ENCODE results near the gene ANO2. TPM values are rescaled to one million over a fixed set of nuclear protein-coding genes. Genes with fewer than 3 reads are reported as not detected.
A peak's percentile ranks its signal among the peaks of the same experiment; 100 is the strongest.

The ANO2 gene
- 16.0 and 29.7 TPM in 2 replicates for total RNA-seq

DNA sequence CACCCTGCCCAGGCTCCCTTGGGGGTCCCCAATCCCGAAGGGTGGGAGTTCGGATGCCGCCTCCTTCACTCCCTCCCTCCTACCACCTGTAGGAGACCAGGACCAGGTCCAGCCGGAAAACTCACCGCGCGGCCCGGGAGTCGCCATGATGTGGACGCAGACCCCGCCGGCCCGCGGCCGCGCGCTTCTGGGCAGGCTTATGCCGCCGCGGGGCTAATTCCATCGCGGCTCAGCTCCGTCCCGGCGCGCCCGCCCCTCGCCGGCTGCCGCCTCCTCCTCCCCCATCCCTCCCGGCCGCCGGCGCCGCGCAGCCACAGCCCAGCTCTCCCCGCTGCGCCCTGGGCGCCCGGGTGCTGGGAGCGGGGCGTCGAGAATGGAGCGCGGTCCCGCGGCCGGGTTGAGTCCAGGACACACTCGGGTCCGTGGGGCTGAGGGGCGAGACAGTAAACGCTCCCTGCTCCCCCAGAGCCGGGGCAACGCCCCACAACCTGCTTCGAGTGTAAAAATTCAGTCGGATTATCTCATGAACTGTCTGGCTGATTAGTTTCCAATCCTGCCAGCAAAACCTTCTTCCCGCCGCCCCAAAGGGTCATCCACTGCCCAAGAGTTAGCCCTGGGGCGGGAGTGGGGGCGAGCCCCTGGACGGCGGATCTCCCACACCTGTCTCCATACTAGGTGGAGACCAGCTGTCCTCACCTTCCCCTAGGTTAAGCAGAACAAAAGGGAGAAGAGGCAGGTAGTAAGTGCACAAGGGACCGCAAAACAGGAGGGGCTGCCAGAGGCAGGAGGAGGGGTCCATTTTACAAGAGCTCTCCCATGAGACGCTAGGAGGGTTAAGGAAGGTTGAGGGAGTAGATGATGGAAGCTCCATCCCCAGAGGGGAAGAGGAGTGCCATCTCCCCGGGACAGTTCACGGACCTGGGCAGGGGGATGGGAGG lies at the start of gene ANO2:
TSS of gene ANO2 (minus strand) at position 189 of the 938 bp plus-strand sequence. CDS start at position 147, 42 bp downstream.
- no peak for DNase-seq (ENCODE audit: low read depth in 2 of 2)

DNA sequence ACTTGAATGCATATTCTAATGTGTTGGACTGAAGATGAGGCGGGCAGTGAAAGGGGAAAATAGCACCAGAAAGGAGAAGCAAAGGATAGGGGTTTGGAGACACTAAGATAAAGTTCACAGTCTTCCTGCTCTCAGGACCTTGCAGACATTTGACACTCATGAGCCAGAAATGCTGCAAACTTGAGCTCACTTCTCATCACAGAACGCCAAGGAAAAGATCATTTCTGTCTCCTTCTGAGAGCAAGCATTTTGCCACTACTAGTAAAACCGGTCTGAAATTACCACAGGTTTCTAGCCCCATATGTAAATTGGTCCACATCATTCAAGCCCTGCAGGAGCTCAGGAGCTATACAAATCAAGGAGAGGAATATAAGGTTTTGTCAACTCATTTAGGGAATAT lies 44.6 kb upstream of the ANO2 start:
- no peak for DNase-seq (ENCODE audit: low read depth in 2 of 2)

DNA sequence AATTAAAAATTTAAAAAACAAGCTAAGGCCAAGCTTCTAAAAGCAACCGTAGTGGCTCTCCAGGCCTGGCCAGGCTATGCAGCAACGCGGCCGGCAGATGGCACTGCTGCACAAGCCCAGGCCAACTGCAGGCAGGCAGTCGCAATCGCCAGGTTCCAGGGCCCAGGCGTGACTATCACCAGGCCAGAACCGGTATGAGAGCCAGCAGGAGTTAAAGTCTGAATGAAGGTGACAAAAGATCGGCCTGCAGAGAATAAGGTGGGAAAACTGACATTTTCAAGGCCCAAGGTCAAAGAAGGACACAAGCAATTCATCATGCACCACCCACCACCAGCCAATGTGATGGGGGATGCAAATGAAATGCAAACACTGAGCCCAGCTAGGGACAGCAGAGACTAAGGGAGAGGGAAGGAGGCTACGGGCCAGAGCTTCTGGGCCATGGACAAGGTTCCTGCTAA lies 43.6 kb upstream of the ANO2 start:
- DNase-seq (ENCODE audit: low read depth in 2 of 2) = peak; percentile 42 to 77

DNA sequence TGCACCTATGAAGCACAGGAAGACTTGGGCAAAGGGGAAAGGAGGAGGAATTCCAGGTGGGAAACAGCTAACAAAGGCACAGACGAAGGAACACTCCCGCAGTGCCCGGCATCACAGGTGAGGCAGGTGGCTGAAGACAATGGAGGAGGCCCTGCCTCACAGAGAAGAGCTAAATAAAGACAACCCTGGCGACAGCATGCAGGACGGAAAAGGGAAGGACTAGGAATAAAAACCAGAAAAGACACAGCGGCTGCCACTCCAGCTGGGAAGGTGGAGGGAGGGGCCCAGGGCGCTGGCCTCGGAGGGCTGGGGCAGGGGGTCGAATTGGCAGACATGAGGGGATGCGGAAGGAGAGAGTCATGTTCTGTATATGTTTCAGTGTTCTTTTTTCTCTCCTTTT lies 43.0 kb upstream of the ANO2 start:
- DNase-seq (ENCODE audit: low read depth in 2 of 2) = no peak

DNA sequence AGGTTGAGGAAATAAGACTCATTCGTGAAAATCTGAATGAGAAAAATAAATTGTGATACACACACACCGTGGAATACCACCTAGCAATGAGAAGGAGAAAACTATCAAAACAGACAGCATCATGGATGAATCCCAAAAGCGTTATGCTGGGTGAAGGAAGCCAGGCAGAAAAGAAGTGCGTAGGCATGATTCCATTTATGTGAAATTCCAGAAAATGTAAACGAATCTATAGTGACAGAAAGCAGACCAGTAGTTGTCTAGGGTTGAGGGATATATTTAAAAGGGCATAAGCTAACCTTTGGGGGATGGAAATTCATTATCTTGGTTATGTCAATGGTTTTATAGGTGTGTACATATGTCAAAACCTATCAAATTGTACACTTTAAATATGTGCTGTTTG lies 42.5 kb upstream of the ANO2 start:
- DNase-seq (ENCODE audit: low read depth in 2 of 2) = no peak

DNA sequence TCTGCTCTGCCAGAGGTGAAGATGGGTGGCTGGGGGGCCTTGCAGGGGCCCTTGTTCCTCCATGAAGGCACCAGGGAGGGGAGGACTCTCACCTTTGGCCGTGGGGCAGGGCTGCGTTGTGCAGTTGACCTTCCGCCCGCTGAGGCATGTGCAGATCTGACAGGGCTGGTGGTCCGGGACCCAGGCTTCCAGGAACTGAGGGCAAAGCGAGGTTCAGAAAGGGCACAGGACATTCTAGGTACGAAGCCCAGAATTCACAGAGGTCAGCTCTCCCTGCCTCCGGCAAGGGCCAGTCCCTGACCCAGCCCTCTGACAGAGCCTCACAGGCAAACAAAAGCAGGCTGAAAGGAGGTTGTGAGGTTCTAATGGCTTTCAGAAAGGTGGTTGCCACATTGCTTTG lies 40.4 kb upstream of the ANO2 start:
- DNase-seq (ENCODE audit: low read depth in 2 of 2) = no peak

DNA sequence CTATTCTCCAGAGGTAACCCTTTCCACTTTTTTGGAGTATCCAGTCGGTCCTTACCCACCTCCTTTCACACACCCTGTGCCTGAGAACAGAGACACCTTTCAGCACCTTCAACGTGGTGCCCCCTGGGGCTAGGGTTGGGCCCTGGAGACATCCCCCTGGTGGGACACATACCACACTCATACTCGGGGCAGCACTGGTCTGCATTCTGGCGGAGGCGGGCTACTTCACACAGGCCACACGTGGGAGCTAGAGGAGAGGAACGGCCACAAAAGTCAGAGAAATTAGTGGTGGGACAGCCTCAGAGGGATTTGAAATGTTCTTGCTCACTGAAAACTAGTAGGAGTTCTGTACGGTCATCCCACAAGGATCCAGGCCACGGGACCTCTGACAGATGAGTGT lies 39.8 kb upstream of the ANO2 start:
- DNase-seq (ENCODE audit: low read depth in 2 of 2) = no peak

DNA sequence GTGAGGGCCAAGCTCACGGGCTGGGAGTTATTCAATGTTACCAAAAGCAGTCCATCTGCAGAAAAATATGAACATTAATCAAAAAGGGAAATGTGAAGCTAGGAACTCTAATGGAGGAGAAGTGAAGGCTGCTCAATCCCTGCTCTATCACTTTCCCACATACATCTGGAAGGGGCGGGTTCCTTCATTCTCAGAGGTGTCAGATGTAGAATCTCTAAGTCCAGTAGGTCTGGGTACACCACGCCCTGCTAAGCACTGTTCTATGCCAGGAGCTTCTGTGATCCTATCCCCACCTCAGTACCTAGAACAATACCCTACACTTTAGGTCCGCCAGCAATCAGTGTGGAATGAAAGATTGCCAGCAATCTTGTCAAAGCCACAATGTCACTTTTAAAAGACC lies 37.0 kb upstream of the ANO2 start:
- DNase-seq (ENCODE audit: low read depth in 2 of 2) = no peak

DNA sequence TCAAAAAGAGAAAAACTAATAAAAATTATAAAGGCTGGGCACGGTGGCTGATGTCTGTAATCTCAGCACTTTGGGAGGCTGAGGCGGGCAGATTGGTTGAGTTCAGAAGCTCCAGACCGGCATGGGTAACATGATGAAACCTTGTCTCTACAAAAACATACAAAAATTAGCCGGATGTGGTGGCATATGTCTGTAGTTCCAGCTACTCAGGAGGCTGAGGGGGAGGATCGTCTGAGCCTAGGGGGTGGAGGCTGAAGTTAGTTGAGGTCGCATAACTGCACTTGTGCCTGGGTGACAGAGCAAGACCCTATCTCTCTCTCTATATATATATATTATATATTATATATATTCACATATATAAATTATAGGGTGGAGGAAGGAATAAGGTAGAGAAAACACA lies 32.5 kb upstream of the ANO2 start:
- no peak for DNase-seq (ENCODE audit: low read depth in 2 of 2)

DNA sequence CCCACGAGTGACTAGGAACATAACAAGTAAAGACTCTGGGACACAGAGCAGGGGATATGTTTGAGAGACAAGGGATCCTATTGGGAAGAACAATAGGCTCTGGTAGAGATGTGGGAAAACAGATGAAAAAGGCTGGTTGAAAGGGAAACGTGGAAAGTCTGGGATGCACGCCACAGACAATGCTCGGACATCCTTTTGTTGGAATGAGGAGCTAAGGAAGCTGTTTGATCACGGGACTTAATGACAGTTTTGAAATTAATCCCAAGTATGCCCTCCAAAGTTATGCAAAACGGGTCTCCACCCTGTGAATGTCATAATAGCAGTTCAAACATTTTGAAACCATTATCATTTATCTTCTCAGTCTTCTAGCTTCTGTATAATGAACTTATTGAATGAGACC lies 31.7 kb upstream of the ANO2 start:
- peak; percentile 69 to 71 for DNase-seq (ENCODE audit: low read depth in 2 of 2)

DNA sequence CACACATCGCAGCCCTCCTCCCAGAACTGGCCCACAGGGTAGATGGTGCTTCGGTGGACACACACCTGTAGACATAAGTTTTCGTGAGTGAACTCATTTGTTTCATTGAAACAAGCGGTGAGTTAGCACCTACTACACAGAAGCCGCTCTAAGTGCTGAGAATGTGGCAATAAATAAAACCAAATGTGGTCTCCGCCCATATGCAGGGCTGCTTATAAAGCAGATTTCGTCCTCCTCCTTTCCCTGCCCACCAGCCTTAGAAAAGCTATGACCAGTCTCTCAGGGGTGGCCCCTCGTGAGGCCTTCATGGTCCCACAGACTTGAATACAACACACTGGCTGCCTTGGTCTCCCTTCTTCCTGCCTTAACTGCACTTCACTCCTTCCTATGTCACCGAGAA lies 31.1 kb upstream of the ANO2 start:
- DNase-seq (ENCODE audit: low read depth in 2 of 2) = no peak

DNA sequence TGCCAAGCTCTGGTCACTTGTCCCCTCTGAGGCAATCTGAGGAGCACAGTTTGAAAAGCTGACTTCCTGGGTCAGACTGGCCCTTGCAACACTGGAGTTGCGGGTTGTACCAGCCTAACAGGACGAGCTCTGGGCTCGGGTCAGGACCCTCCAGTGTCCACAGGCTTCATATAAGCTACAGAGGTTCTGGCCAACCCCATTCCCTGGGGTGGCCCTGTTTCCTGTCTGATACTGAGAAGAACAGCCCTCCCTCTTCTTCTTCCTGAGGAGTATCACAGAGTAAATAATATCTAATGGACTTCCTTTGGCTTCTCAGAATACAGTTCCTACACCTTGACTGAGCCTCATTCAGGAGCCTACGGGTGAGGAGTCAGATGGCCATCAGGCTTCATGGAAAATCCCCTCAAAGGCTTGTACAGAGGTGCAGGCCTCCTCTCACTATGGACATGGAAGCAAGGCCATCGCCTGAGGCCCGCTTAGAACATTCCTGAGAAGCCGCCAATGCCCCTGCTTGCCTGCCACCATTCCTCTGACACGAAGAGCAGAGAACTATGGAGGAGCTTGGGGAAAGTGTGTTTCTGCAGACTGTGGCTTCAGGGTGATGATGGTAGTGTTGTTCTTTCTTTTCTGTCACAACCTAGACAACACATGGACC lies 28.5 kb upstream of the ANO2 start:
- no peak for DNase-seq (ENCODE audit: low read depth in 2 of 2)

DNA sequence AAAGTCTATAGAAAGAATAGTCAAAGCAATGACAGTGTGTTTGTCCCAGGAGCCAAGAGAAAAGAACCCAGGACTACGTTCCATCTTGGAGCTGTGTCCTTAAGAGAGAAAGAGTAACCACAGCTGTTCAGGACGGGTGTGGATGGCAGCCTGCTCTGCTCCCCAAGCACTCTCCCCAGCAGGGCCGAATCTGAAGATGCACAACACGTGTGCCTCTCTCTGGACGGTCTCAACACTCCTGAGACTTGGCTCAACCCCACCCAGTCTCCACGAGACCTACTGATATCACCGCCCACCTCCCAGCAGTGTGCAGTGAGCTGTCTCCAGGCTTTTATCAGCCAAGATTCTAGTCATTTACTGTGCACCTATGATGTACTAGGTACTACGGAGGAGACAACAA lies 27.3 kb upstream of the ANO2 start:
- DNase-seq (ENCODE audit: low read depth in 2 of 2) = no peak

DNA sequence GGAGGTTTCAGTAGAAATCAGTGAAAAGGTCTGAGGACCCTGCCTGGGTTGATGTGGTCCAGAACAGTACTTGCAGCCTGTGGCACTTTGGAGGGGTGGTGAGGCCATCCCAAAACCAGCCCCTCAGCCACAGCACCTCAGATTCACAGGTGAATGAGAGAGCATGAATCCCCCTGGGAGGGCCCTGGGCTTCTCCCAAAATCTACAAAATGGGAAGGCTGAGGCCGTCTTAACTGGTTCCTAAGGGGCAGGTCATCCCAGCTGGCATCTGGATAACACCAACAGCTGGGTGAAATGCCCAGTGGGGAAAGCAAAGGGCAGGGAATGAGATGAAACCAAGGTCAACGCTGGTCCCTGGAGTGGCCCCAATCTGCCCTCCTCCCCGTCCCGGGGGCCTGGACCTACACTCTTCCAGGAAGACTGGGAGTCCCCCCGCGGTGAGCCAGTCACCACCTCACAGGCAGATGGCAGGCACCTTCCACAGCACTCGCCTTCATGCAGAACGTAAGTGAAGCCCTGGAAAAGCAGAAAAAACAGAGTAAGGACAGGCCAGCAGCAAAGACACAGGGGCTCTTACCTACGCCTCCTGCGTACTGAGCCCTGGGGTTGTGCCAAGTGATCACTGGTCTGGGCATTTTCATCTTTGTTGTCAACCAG lies 26.3 kb upstream of the ANO2 start:
- DNase-seq (ENCODE audit: low read depth in 2 of 2) = no peak

DNA sequence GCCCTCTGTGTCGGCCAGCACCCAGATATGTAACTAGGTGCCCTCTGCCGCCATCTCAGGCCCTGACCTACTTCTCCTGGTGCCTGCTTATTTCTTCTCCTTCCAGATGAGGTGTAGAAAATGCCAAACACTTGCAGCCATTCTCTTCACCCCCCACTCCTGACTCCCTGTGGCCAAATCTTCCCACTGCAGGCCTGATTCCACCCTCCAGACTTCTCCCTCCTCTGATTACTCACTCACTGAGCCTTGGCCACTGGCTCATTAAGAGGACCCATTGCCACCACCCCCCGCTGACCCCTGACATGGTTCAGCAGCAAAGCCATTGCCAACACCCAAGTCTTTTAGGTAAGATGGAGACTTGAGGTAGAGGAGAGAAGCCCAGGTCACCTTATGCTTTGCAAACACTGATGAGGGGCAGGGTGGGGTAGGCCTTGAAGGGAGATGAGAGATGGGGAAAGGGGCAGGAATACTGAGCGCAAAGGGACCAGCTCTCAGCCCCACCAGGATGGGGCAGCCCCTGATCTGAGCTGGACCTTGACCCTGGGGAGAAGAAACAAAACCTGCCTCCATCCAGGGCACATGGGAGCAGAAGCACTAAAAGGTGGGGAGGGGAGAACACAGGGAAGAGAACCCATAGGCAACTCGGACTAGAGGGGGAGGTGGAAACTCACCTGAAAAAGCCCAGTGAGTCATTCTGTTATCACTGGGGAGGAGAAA lies 25.1 kb upstream of the ANO2 start:
- DNase-seq (ENCODE audit: low read depth in 2 of 2) = no peak

DNA sequence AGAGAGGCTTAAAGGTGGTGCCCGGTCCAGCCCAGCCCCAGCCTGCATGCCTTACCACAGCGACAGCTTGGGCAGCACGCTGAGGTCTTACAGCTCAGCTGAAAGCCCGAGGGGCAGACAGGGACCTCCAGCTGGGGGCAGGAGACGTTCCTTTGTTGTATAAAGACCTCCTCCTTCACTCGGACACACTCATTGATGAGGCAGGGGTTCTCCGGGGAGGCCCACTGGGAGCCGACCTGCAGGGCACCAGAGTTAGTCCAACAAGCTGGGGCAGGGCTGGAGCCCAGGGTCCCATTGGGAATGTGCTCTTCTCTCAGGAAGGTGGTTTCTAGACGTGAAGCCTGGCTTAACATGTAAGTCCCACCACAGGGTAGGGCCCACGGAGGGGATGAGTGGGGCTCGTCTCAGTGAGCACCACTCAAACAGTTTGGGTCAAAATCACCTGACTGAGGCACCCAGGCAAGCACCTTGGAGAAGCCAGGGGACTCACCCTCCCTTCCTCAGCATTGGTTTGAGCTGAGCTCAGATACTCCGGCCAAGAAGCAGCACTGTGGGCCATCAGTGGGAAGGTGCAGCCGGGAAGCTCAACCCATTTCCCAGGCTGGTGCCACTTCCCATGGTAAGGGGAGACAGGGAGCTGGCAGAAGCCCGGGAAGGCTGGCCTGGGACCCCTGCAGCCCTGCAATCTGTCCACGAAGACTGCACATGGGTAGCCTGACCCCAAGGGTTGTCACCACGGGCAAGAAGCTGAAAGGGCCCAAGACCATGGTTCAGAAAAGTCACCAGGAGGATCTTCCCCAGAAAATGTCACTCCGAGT lies 24.3 kb upstream of the ANO2 start:
- no peak for DNase-seq (ENCODE audit: low read depth in 2 of 2)

DNA sequence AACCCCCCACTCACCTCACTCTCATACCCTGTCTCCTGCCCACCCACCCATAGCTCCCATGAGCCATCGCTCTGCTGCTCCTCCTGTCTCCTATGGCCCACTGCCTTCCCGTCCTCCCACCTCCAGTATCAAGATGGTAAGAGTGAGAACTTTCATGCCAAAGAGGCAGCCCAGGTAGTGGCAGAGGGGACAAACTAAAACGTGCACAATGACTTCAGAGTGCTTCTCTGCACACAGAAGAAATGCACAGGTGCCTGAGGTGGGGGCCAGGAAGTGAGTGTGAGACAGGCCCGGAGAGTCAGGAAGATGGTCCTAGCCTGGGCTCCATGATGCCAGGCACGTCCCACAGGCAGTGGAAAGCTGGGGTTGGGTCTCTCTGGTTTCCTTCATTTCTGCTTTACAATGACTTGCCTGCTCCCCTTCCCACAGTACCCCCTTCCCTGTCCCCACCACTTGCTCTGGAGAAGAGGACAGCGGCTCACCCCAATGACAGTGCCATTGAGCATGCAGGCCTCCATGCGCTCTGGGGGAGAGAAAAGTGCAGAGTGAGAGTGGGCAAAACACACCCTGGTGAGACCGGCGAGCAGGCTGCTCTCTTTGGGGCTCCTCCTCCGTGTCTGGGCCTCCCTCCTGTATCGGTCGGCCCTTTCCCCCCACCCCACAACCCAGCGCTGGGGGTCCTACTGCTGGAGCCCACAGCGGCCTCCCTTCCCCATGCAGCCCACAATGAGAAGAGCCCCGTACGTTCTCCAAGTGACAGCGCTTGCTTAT lies 22.8 kb upstream of the ANO2 start:
- no peak for DNase-seq (ENCODE audit: low read depth in 2 of 2)

DNA sequence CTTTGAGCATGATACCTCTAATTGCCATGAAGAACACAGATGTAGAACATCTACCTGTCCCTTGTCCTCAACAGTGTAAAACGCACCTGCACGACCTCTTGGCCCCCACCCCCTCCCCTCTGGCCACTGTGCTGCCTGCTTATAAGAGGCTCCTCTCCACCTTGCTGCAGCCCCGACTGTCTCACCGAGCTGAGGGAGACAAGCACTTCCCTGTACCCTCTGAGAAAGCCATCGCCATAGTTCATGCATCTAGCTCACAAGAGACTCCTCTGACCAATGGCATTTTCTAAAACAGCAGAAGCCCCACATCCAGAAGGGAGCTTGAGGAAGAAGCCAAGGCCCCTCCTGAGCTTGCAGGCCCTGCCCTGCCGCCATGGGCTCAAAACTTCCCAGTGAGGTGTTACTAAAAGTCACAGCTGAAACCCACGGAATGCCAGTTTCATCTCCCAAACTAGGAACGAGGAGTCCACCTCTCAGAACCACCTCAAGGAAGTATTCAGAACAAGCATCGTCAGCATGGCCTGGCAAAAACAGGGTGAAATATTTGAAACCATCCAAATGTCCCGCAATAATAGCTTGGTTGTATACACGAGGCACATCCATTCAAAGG lies 21.5 kb upstream of the ANO2 start:
- no peak for DNase-seq (ENCODE audit: low read depth in 2 of 2)

DNA sequence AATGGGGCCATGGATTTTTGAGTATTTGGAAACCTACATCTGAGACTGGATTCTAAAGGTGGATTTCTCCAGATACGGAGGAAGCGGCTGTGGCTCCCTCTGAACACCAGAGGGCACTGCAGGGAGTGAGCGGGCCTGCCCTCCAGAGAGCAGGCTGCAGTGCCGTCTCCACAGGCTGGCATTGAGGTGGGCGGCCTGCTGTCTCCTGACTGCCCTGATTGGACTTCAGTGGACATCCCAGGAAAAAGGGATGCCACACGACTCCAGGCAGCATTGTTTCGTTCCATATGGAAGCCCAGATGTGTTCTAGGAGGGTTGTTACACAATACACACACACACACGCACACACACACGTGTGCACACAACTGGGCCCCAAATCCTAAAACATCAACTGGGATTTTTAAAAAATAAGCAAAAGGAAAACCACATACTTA lies 20.9 kb upstream of the ANO2 start:
- DNase-seq (ENCODE audit: low read depth in 2 of 2) = peak in 1 of 2 donors; percentile 59
